ENCODE measurements around the gene NPL. TPM values are rescaled to one million over a fixed set of nuclear protein-coding genes. Genes with fewer than 3 reads are reported as not detected.

Gene NPL
- total and polyA plus RNA-seq, 9 of the 15 experiments (the other 6 are each of a cell fraction or from before 2014, with no cell fraction given), result 9.9 to 22.3 (median 14.2) TPM

DNA sequence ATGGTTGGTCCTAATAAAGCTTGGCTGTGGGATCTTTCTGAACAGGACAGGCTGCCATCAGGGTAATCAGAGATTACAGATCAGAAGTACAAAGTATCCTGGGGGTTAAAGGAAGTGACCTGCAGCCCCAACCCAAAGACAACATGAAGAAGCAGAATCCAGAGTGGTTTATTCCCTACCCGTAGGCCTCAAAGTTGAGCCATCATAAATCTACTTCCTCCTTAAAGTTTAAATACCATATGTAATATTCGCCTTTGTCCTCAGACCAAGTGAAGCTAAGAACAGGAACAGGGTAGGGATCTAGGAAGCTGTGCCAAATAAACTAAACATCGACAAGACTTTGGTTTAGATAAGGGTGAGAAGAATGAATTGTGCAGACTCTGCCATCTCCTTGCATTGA lies 33.6 kb downstream of the NPL start:
- in situ Hi-C loops (cut with MboI) (no loop called here), intact Hi-C loops (cut with micrococcal nuclease) (no loop called here)
- no TSS peak for BruUV-seq (replicated peaks)
- H3K27me3 ChIP-seq (ENCODE audit: control insufficient read depth in 2 of 2, insufficient read depth in 2 of 2, low read length in 2 of 2), result no peaks in the 10 kb centered on the region; a peak in 1 of 5 replicates
- DNase-seq (ENCODE audit: extremely low read depth in 1 of 4, low spot score in 3 of 4) (no peak), ATAC-seq (no peak), FAIRE-seq (no peak)
- CTCF ChIA-PET (ENCODE audit: low intra/inter-chr PET ratio), result no interaction called here
- no peaks in the 10 kb centered on the region for H3K9me3 ChIP-seq (replicated peaks; ENCODE audit: control insufficient read depth, insufficient read depth, low read depth, low read length)
- WGBS (ENCODE audit: insufficient coverage, low coverage, missing lambda C conversion rate), result 28% methylated on average over 3 of the region's 3 CpGs
- H2AFZ ChIP-seq (ENCODE audit: low read depth, low read length), result no peak overlapping the region
- no peak overlapping the region for H3K9ac ChIP-seq (ENCODE audit: insufficient read depth in 1 of 2, low read depth in 2 of 2, low read length in 2 of 2)
- no peaks in the 10 kb centered on the region for H3K36me3 ChIP-seq (ENCODE audit: control insufficient read depth, insufficient read depth, low read length)
- no peaks in the 10 kb centered on the region for H3K9me1 ChIP-seq (ENCODE audit: control insufficient read depth, insufficient read depth, low read length)
- H3K4me3 ChIP-seq, result no peak overlapping the region
- POLR2A ChIA-PET, result interaction anchor here (0.8 to 1.3 kb wide), 5 partner anchors 8 to 21 kb away, joined by 3 to 6 read pairs (median 4); no protein-coding TSS in a partner anchor
- no peaks in the 10 kb centered on the region for H3K79me2 ChIP-seq (ENCODE audit: control insufficient read depth, insufficient read depth, low read length)
- no peak overlapping the region for H3K27ac ChIP-seq (ENCODE audit: extremely low read depth, low read depth, low read length)
- no peaks in the 10 kb centered on the region for H3K4me1 ChIP-seq (replicated peaks in 1 of 2; ENCODE audit: control insufficient read depth in 2 of 2, insufficient read depth in 2 of 2, low read length in 2 of 2)
- no peaks in the 10 kb centered on the region for H4K20me1 ChIP-seq (replicated peaks; ENCODE audit: control insufficient read depth, insufficient read depth, low read length)
- H3K4me2 ChIP-seq (ENCODE audit: insufficient read depth, low read length), result no peak overlapping the region
- TF ChIP-seq, protein P1, sequence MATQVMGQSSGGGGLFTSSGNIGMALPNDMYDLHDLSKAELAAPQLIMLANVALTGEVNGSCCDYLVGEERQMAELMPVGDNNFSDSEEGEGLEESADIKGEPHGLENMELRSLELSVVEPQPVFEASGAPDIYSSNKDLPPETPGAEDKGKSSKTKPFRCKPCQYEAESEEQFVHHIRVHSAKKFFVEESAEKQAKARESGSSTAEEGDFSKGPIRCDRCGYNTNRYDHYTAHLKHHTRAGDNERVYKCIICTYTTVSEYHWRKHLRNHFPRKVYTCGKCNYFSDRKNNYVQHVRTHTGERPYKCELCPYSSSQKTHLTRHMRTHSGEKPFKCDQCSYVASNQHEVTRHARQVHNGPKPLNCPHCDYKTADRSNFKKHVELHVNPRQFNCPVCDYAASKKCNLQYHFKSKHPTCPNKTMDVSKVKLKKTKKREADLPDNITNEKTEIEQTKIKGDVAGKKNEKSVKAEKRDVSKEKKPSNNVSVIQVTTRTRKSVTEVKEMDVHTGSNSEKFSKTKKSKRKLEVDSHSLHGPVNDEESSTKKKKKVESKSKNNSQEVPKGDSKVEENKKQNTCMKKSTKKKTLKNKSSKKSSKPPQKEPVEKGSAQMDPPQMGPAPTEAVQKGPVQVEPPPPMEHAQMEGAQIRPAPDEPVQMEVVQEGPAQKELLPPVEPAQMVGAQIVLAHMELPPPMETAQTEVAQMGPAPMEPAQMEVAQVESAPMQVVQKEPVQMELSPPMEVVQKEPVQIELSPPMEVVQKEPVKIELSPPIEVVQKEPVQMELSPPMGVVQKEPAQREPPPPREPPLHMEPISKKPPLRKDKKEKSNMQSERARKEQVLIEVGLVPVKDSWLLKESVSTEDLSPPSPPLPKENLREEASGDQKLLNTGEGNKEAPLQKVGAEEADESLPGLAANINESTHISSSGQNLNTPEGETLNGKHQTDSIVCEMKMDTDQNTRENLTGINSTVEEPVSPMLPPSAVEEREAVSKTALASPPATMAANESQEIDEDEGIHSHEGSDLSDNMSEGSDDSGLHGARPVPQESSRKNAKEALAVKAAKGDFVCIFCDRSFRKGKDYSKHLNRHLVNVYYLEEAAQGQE (IDR thresholded peaks at IDR 0.05; ENCODE audit: borderline replicate concordance), result no peak
- TF ChIP-seq, protein P1 (CRISPR knock-in tag; IDR thresholded peaks at IDR 0.05; ENCODE audit: low read depth), result no peak
- TF ChIP-seq FOXK1 (CRISPR knock-in tag; IDR thresholded peaks at IDR 0.05; ENCODE audit: borderline replicate concordance) (no peak), HES1 (IDR thresholded peaks at IDR 0.05; ENCODE audit: low read depth) (no peak), ZNF282 (CRISPR knock-in tag; IDR thresholded peaks at IDR 0.05) (no peak), PML (IDR thresholded peaks at IDR 0.05; ENCODE audit: low read length) (no peak), SPI1 (IDR thresholded peaks at IDR 0.05; ENCODE audit: borderline replicate concordance, low read depth, low read length) (no peak), PREB (CRISPR knock-in tag; IDR thresholded peaks at IDR 0.05) (no peak), PTBP1 (IDR thresholded peaks at IDR 0.05; ENCODE audit: low read depth, low read length) (no peak)
- TF ChIP-seq, protein P2, sequence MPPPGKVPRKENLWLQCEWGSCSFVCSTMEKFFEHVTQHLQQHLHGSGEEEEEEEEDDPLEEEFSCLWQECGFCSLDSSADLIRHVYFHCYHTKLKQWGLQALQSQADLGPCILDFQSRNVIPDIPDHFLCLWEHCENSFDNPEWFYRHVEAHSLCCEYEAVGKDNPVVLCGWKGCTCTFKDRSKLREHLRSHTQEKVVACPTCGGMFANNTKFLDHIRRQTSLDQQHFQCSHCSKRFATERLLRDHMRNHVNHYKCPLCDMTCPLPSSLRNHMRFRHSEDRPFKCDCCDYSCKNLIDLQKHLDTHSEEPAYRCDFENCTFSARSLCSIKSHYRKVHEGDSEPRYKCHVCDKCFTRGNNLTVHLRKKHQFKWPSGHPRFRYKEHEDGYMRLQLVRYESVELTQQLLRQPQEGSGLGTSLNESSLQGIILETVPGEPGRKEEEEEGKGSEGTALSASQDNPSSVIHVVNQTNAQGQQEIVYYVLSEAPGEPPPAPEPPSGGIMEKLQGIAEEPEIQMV (tag; conservative IDR thresholded peaks at IDR 0.05; ENCODE audit: low read depth), result no peak

Data from K562 (cell line).